GM18508 (cell line): Measurements from ENCODE around the gene GPR61.
A peak's percentile ranks its signal among the peaks of the same experiment; 100 is the strongest.

Experiments
- ATAC-seq: cut with Tn5 transposase; IDR thresholded peaks from one replicate; pipeline ENCODE4 v1.9.1; 2021; ENCODE audit warnings: moderate number of reproducible peaks; ENCODE audit not compliant: insufficient read depth, unreplicated experiment

Gene GPR61

DNA sequence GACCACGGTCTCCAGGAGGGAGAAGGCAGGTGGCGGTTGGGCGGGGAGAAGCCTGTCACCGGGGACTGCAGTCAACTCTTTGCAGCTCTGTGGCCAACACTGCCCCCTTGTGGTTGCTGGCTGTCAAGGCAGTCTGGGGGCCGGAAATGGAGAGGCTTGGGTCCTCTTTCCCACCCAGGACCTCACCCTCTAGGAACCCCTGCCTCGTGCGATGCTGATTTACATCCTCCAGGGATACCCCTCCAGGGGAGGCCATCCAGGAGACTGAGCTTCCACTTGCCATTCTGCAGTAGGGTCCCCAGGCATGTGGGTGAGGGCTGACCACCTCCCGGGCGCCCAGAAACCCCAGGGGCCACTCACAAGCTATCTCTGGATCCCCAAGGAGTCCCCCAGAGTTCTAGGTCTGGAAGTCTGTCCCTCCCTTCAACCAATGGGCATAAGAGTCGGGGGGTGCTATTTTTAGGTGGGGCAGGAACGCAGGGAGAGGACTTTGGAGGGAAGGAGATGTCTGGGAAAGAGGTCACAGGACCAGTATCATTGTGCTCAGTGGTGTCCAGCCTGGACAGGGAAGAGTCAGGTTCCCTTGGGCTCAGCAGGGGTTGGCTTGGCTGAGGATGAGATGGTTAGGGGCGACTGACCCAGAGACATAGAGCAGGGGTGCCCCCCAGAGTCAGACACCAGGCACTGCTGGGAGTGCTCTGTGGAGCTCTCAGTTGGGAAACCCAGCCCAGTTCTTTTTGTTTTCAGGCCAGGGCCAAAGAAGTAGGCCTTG is 7.1 kb upstream of the GPR61 start:
- no peak for ATAC-seq

DNA sequence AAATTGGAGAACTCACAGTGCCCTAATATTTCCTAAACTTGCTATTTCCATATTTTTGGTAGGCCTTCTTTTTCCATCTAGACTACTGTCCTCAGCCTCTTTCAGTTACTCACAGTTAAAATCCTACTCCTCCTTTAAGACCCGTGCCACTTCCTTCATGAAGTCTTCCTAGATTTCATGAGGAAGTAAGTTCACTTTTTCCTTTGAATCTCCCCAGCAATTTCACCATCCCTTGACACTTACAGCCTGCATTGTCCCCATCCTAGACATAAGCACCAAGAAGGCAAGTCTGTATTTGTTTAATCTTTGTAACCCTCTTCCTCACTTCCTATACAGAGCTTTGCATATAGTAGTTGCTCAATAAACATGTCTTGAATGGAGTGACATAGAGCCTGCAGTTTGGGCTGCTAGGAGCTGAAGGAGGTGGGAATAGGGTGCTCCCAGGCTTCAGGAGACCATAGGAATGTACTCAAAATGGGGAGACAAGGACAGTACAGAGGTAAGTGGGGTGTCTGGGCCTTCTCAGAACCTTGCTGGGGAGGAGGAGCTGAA is 5.3 kb upstream of the GPR61 start:
- ATAC-seq = no peak

DNA sequence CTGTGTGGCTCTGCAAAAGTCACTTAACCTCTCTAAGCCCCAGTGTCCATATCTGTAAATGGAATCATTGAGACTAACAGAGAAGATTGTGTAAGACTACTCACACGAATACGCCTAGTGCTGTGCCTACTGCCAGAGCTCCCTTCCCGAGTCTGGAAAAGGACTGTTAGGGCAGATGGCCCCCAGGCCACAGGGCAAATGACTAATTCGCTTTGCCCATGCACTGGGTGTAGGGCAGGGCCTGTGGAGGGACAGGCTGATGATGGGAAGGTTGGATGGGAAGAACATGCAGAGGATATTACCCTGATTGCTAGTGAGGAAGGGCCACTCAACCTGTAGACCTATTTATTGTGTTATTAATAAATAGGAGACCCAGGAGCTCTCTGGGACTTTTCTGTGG is 4.2 kb upstream of the GPR61 start:
- ATAC-seq = no peak

DNA sequence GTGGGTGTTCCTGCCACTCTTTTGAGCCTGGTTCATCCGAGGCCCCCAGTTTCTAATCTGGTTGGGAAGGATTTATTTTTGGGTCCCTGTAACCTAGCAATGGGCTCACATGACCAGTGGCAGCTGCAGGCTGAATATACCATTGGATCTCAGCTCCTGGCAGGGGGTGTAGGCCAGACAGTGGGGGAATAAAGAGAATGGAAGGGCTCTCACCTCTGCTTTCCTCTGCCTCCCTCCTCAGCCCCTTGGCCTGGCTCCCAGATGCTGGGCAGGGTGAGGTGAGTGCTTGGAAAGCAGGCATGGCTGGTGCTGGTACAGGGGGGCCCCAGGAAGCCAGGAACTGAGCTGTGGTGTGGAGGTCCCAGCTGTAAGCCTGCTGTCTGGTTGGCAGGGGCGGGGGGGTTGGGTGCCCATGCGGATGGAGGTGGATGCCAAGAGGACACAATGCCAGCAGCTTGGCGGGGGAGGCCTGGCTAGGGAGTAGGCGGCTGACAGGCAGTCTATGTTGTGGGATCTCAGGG is 3.6 kb upstream of the GPR61 start:
- ATAC-seq = no peak

DNA sequence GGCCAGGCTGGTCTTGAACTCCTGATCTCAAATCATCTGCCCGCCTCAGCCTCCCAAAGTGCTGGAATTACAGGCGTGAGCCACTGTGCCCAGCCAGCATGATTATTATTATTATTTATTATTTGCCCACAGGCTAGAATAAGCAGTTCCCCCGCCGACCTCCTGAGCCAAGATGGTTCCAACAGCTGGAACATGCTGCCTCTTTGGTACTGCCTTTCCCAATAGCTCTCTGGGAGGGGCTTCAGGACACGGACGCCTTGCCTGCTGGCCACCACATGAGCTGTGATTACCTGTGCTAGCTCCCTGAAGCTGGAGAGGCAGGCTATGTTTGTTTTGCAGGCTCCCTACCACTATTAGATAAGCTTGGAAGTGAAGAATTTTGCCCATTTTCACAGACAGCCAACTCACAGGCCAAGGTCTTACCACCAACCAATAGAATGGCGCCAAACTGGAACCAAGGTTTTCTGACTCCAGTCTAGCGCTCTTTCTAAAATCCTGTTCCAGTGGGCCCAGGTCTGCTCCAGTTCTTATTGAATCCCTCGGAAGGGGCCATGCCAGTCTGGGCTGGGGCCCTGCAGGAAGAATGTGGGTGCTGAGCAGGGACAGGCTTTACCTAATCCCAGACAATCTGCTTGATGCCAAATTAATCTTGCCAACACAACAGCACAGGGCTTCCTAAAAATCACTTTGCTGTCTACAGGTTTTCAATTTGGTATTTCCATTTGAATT is 2.1 kb upstream of the GPR61 start:
- no peak for ATAC-seq

DNA sequence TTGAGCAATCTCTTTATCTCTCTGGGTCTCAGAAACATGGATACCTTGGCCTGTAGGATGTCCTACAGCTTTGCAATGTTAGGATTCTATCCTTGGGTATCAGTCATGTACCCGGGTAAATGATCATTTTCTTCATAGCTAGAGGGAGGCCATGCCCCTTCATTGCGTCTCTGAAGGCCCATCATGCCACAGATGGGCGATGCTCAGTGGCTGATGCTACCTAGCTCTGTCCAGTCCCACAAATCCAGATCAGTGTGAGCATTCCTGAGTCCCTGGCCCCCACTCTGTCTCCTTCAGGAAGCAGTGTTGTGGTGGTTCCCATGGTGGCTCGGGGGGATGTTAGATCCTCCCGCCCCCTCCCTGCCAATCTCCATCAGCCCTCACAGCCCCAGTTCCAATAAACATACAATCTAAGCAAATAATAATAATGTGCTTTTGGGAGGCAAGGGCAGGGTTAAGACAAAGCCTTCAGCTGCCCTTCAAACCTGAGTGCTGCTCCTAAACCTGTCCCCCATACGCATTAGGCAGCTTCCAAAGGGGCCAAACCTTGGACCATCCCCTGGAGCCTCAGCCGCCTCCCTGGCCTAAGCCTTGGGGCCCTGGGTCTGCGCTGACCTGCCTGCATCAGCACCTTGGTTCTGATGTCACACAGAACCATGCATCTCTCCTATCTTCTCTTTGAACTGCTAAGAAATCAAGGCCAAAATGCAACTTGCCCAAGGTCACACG is 681 bp upstream of the GPR61 start:
- no peak for ATAC-seq

DNA sequence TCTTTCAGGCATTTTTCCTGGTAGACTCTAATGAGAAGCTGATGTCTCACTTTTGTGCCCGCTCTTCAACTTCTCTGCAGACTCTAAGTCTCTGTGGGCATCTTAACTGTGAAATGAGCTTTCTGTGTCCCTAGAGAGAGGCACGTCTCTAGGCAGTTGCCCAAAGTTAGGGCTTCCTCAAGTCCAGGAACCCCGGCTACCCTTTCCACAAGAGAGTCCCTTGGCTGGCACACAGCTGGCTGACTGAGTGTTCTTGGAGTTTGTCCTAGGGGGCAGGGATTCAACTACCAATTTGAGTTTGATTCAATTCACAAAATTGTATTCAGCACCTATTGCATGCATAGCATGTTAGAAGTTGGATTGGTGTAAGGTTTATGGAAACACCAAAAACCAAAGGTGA is 1.4 kb downstream of the GPR61 start:
- ATAC-seq = no peak

DNA sequence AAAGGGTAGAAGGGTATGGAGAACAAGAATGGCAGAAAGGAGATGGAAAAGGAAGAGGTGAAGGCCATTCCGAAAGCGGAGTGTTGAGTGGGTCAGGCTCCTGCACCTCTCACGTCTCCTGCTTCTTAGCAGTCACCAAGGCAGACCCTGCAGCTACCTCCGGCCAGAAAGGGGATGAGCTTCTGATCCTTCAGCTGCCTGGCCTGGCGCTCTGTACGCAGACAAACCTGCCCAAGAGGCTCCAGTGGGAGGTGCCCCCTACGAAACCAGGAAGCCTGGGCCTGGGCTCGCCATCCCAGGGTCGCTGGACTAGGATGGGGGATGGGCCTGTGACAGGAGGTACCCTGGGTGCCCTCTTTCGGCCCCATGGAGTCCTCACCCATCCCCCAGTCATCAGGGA is 3.0 kb downstream of the GPR61 start:
- ATAC-seq = no peak

DNA sequence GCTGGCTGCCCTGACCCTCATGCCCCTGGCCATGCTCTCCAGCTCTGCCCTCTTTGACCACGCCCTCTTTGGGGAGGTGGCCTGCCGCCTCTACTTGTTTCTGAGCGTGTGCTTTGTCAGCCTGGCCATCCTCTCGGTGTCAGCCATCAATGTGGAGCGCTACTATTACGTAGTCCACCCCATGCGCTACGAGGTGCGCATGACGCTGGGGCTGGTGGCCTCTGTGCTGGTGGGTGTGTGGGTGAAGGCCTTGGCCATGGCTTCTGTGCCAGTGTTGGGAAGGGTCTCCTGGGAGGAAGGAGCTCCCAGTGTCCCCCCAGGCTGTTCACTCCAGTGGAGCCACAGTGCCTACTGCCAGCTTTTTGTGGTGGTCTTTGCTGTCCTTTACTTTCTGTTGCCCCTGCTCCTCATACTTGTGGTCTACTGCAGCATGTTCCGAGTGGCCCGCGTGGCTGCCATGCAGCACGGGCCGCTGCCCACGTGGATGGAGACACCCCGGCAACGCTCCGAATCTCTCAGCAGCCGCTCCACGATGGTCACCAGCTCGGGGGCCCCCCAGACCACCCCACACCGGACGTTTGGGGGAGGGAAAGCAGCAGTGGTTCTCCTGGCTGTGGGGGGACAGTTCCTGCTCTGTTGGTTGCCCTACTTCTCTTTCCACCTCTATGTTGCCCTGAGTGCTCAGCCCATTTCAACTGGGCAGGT is 3.8 kb downstream of the GPR61 start:
- no peak for ATAC-seq

DNA sequence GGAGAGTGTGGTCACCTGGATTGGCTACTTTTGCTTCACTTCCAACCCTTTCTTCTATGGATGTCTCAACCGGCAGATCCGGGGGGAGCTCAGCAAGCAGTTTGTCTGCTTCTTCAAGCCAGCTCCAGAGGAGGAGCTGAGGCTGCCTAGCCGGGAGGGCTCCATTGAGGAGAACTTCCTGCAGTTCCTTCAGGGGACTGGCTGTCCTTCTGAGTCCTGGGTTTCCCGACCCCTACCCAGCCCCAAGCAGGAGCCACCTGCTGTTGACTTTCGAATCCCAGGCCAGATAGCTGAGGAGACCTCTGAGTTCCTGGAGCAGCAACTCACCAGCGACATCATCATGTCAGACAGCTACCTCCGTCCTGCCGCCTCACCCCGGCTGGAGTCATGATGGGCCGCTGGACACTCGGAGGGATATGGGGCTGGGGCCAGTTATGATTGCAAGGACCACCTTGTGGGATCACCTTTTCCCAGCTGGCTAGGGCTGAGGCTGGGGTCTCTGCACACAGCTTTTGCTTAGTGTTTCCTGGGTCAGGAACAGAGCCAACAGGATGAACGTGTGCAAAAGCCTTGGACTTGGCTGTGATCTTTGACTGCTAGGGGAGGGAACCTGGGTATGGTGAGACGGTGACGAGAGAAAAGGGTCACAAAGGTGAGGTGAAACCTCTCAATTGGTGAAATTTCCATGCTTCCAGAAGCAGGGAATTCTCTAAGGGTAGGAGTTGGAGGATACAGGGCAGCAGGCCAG is 4.5 kb downstream of the GPR61 start:
- ATAC-seq = no peak

DNA sequence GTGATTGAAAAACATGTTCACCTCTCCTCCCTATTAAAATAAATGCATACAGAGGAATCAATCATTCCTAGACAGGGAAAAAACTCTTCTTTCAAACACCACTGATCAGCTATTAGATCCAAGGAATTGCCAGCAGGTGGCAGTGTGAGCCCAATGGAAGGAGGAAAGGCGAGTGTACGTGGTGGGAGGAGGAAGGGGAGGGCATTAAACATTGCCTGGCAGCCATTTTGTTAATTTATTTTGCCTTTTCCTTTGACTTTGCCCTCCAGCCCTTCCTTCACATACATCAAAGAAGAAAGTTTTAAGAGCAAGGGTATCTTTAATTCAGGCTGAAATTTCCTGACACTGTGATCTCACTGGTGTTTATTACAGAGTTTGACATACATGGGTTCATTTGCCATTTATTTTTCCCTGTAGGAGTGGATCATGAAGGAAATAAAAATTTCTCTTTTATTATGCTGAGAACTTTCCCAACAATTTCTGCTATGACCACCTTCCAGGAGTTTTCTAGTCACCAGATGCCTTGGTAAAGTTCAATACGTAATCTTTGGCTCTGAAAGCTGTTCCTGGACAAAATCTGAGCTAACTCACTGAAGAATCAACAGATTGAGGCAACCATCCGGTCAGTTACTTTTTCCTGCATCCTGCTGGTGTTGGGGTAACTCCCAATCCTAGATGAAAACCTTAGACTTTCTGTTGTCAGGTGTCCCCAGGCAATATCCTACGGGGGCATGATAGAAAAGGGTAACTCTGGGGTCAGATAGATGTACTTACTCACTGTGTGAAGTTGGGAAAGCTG is 6.8 kb downstream of the GPR61 start:
- no peak for ATAC-seq

DNA sequence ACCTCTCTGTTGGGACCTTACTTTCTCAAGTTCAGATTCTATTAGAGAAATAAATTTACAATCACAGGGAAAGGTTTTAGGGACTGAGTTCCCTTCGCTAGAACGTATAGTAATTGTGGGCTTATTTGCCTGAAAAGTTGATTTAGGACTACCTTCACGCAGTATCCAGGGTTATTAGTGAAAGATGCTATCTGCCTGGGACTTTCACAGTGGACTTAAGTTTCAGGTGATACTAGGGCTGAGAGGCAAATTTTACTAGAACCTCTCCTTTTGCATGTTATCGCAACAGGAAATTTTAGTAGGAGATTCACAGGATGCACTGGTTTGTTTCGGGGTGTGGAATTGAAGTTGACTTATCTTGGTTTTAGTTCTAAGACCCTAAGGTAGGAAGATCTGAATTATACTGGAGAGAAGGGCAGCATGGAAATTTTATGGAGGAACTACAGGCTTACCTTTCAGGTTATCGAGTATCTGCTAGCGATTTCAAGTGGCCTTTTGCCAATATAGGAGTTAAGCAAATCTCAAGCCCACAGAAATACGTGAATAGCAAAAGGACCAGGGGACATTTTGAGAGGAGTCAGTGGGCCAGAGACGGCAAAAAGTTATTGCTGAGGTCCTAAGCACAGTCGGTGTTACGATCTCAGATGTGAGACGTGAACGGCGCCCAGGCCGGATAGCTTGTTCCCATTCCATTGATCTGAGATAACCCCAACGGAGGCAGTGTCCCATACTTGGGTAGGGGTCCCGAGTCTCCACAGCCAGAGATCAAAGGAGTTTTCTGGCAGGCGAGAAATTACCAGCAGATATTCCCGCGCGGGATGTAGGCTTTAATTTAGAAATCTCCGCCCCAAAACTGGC is 8.0 kb downstream of the GPR61 start:
- no peak for ATAC-seq

DNA sequence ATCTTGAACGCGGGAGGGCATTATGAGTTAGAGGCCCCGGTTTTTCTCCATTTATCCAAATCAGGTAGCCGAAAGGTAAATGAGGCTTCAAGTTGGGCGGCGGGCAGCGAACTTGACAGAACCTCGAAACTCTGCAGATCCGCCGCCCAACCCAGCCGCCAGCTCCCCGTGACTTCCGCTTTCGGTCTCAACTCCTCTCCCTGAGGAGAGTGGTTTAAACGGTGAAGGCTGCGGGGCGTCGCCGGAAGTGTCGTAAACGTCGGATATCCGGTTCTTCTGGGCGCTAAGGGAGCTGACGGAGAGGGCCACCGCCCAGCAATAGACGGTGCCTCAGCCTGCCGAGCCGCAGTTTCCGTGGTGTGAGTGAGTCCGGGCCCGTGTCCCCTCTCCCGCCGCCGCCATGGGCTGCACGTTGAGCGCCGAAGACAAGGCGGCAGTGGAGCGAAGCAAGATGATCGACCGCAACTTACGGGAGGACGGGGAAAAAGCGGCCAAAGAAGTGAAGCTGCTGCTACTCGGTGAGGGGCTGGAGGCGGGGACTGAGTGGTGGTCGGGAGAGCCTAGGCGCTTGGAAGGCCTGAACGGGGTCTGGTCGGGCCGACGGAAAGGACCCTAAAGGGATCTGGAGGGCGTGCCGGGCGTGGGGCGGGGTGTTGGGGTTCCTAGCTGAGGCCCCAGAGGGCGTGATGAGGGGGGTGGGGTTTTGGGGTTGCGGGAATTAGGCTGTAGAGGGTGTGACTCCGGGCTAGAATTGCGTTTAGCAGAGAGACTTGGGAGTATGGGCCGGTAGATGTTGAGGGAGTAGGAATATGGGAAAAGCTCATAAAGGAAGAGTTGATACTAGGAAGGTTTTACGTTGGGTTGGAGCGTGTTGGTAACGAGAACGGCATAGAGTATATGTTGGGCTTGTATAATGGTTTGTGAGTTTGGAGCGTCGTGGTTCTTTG is 8.9 kb downstream of the GPR61 start, which contains the start of gene GNAI3:
TSS of gene GNAI3 (plus strand) at position 295 of the 947 bp plus-strand sequence. CDS start at position 401, 106 bp downstream.
- peak; percentile 61 for ATAC-seq

DNA sequence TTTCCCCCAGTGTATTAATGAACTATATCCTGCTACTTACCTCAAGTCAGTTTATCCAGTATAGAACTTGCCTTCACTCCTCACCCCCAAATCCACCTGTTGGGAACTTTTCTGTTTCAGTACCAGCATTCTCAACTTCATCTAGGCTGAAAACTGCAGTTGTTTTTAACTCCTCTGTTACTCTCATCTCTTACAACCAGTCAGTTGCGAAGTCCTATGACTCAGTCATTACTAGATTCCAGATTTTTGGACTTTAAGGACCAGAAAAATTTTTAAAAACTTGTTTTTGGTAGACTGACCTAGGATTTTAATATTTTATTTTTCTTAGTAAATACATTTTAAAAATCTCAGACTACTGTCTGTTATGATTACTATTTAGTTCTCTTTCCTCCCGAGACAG is 16.9 kb downstream of the GPR61 start:
- no peak for ATAC-seq

DNA sequence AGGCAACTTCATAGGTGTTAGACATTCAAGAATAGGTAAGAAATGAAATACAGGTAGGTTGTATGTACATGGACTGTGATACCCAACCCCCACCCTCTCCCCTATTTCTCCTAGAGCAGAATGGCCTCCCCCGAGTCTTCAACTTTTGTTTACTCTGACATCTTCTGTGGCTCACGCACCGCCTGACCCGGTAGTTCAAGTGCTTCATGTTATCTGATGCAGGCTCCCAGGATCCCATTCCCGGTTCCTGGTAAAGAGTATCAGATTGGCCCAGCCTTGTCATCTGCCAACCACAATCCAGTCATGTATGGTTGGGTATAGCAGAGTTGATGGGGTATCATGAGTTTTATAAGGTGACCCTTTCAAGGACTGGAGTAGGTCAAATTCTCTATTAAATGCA is 17.8 kb downstream of the GPR61 start:
- no peak for ATAC-seq

DNA sequence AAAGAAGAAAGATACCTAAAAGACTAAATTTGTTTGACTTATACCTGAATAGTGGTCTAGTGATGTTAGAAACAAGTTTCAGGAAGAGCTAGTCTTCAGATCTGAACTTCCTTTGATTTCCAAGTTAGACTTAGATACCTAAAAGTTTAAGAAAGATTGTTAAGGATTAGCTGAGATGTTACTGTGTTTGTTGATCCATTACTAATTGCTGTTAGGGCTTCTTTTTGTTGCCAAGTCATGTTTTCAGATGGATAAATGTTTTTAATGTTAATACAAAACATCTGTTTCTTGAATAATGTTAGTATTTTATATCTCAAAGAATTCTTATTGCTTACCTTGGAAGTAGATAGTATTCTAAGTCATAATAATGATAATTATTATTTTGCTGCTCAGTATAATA is 20.3 kb downstream of the GPR61 start:
- no peak for ATAC-seq
